Mesothelial cell of epicardium (in vitro differentiated cells): ENCODE data around the gene RNF5. TPM values are rescaled to one million over a fixed set of nuclear protein-coding genes. Genes with fewer than 3 reads are reported as not detected.

Source experiments
- DNase-seq, 2 experiments: peaks; one replicate each; pipeline ENCODE4 v3.0.0; 2021; ENCODE audit warnings: low spot score in 2 of 2; ENCODE audit not compliant: unreplicated experiment in 2 of 2
- H3K27ac Mint-ChIP-seq: 2 replicates; pipeline ENCODE4 v1.8.0; 2021; ENCODE audit warnings: mixed read lengths
- H3K27me3 Mint-ChIP-seq: 2 replicates; pipeline ENCODE4 v1.8.0; 2021; ENCODE audit warnings: low read depth, mixed read lengths
- H3K36me3 Mint-ChIP-seq: 2 replicates; pipeline ENCODE4 v1.8.0; 2021; ENCODE audit warnings: mixed read lengths
- H3K4me1 Mint-ChIP-seq: 2 replicates; pipeline ENCODE4 v1.8.0; 2021; ENCODE audit warnings: mixed read lengths
- H3K4me3 Mint-ChIP-seq: 2 replicates; pipeline ENCODE4 v1.8.0; 2021; ENCODE audit warnings: mild to moderate bottlenecking, moderate library complexity, mixed read lengths
- H3K9me3 Mint-ChIP-seq: 2 replicates; pipeline ENCODE4 v1.8.0; 2021; ENCODE audit warnings: mixed read lengths
- total RNA-seq: library from RNA; stranded (reverse); gene quantifications from 3 replicates; pipeline ENCODE4 v1.2.1, GENCODE V29; 2021
- TF ChIP-seq, protein P1 (sequence below): fragments of 200-600 bp; sonication (generic); IDR thresholded peaks from one replicate; pipeline ENCODE4 v1.5.0; 2021; ENCODE audit warnings: antibody characterized with exemption; ENCODE audit not compliant: unreplicated experiment

RNF5 gene
- total RNA-seq, 1 donor from 2014 or later: 62.8 TPM

GRCh38 chr6:32216998-32217397, 38.8 kb downstream of the RNF5 start:
- Mint-ChIP-seq H3K9me3 (no peaks in the 10 kb centered on the region), H3K27me3 (peaks cover 51% of the 10 kb centered on the region), H3K27ac (no peak overlapping the region), H3K36me3 (no peaks in the 10 kb centered on the region), H3K4me1 (no peaks in the 10 kb centered on the region), H3K4me3 (no peak overlapping the region)
- TF ChIP-seq, protein P1, sequence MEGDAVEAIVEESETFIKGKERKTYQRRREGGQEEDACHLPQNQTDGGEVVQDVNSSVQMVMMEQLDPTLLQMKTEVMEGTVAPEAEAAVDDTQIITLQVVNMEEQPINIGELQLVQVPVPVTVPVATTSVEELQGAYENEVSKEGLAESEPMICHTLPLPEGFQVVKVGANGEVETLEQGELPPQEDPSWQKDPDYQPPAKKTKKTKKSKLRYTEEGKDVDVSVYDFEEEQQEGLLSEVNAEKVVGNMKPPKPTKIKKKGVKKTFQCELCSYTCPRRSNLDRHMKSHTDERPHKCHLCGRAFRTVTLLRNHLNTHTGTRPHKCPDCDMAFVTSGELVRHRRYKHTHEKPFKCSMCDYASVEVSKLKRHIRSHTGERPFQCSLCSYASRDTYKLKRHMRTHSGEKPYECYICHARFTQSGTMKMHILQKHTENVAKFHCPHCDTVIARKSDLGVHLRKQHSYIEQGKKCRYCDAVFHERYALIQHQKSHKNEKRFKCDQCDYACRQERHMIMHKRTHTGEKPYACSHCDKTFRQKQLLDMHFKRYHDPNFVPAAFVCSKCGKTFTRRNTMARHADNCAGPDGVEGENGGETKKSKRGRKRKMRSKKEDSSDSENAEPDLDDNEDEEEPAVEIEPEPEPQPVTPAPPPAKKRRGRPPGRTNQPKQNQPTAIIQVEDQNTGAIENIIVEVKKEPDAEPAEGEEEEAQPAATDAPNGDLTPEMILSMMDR: no peak
- DNase-seq: no peak

GRCh38 chr6:32218167-32218566, 40.0 kb downstream of the RNF5 start:
- Mint-ChIP-seq H3K36me3 (no peaks in the 10 kb centered on the region), H3K27me3 (peaks cover 51% of the 10 kb centered on the region), H3K4me1 (no peaks in the 10 kb centered on the region), H3K9me3 (no peaks in the 10 kb centered on the region), H3K27ac (no peak overlapping the region), H3K4me3 (no peak overlapping the region)
- TF ChIP-seq, protein P1: no peak
- DNase-seq: no peak

DNA sequence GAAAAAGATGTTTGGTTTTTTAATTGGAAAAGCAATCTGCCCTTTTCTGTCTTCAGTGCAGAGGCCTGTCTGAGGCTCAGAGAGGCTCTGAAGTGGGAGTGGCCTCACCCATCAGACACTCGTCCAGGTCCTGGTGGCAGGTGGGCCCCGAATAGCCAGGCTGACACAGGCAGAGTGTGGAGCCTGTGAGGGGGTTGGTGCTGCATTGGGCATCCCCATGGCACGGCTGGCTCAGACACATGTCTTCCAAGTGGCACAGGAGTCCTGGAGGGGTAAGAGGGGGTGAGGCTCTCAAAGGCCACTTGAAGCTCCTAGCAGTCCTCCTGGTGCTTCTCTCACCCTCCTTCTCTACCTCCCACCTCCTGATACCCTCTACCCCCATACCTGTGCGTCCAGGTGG, 41.8 kb downstream of the RNF5 start:
- H3K27ac Mint-ChIP-seq: no peak overlapping the region
- TF ChIP-seq, protein P1: no peak
- no peak overlapping the region for H3K4me3 Mint-ChIP-seq
- H3K36me3 Mint-ChIP-seq: no peaks in the 10 kb centered on the region
- no peak for DNase-seq
- no peaks in the 10 kb centered on the region for H3K9me3 Mint-ChIP-seq
- H3K4me1 Mint-ChIP-seq: no peaks in the 10 kb centered on the region
- peaks cover 53% of the 10 kb centered on the region for H3K27me3 Mint-ChIP-seq

- Mint-ChIP-seq H3K4me3 (no peak overlapping the region), H3K36me3 (no peaks in the 10 kb centered on the region), H3K27ac (no peak overlapping the region), H3K27me3 (peaks cover 38% of the 10 kb centered on the region), H3K4me1 (no peaks in the 10 kb centered on the region), H3K9me3 (no peaks in the 10 kb centered on the region)
- TF ChIP-seq, protein P1: no peak
- DNase-seq: no peak
Measured at GRCh38 chr6:32222333-32223230, 44.4 kb downstream of the RNF5 start.

GRCh38 chr6:32223258-32224235, 45.3 kb downstream of the RNF5 start, which contains the start of gene NOTCH4:
Gene NOTCH4 (minus strand): TSS chr6:32224067. CDS start chr6:32223928, 139 bp downstream.
- Mint-ChIP-seq H3K36me3 (no peaks in the 10 kb centered on the region), H3K9me3 (no peaks in the 10 kb centered on the region), H3K27ac (no peak within 1 kb of the TSS), H3K4me1 (no peaks in the 10 kb centered on the region), H3K27me3 (peaks cover 33% of the 10 kb centered on the region), H3K4me3 (no peak within 1 kb of the TSS)
- no peak for DNase-seq
- TF ChIP-seq, protein P1: no peak
